Measurements from ENCODE around the gene ATP6V0A1. TPM values are rescaled to one million over a fixed set of nuclear protein-coding genes. Genes with fewer than 3 reads are reported as not detected.
"Not testable (repeated sequence)": the region's sequence is repeated elsewhere in the genome, so short reads cannot be mapped to it uniquely, and the experiment has no call there.

The ATP6V0A1 gene
- total and polyA plus RNA-seq, 2 donors, result 15.4 to 47.7 TPM

DNA sequence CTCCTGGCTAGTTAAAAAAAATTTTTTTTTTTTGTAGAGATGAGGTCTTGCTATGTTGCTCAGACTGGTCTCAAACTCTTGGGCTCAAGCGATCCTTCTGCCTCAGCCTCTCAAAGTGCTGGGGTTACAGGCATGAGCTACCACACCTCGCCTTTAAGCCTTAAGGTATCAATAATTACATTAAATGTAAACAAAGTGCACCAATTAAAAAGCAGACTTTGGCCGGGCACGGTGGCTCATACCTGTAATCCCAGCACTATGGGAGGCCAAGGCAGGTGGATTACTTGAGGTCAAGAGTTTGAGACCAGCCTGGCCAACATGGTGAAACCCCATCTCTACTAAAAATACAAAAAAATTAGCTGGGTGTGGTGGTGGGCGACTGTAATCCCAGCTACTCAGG, 7.4 kb upstream of the ATP6V0A1 start:
- not testable (repeated sequence) for H3K9me3 ChIP-seq (ENCODE audit: control insufficient read depth in 2 of 2, insufficient read depth in 1 of 2, low read length in 1 of 2)

DNA sequence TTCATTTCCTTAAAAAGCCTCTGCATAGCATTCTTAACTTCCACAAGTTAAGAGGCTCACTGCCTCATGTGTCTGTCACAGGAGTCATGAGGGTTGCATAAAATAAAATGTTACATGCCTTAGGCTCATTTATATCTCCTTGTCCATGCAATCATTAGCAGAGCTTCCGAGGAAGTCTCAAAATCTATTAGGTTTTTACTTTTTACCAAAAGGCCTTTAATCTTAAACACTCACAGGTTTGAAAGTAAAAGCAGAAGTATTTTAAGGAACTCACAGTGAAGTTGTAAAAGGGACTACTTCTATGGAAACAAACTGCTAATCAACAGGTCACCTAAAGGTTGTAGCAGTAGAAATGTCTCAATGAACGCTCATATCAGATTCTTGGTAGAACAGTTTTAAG, 5.2 kb upstream of the ATP6V0A1 start:
- Histone ChIP-seq H3K4me1 (ENCODE audit: control insufficient read depth in 2 of 2, insufficient read depth in 2 of 2, low read length in 2 of 2) (peaks cover 20 to 26% of the 10 kb centered on the region in 2 donors), H3K27ac (ENCODE audit: low read depth in 1 of 2, low read length in 1 of 2) (no peak overlapping the region), H3K9me3 (ENCODE audit: control insufficient read depth in 2 of 2, insufficient read depth in 1 of 2, low read length in 1 of 2) (no peaks in the 10 kb centered on the region), H3K36me3 (ENCODE audit: control insufficient read depth in 2 of 2, insufficient read depth in 2 of 2, low read length in 1 of 2) (no peaks in the 10 kb centered on the region), H3K4me3 (ENCODE audit: low read length in 2 of 2) (no peak overlapping the region), H3K27me3 (ENCODE audit: control insufficient read depth in 2 of 2, insufficient read depth in 1 of 2, low read length in 1 of 2) (no peaks in the 10 kb centered on the region)
- 41% methylated on average over 2 of the region's 2 CpGs for WGBS
- no peak for DNase-seq (ENCODE audit: low read depth in 6 of 9, low spot score in 9 of 9)

More for the DNA sequence above, 7.4 kb upstream of the ATP6V0A1 start:
- not testable (repeated sequence) for H3K4me3 ChIP-seq (ENCODE audit: low read length in 2 of 2); H3K27me3 ChIP-seq (ENCODE audit: control insufficient read depth in 2 of 2, insufficient read depth in 1 of 2, low read length in 1 of 2); DNase-seq (ENCODE audit: low read depth in 6 of 9, low spot score in 9 of 9); H3K27ac ChIP-seq (ENCODE audit: low read depth in 1 of 2, low read length in 1 of 2); H3K36me3 ChIP-seq (ENCODE audit: control insufficient read depth in 2 of 2, insufficient read depth in 2 of 2, low read length in 1 of 2); H3K4me1 ChIP-seq (ENCODE audit: control insufficient read depth in 2 of 2, insufficient read depth in 2 of 2, low read length in 2 of 2)
- WGBS, result 97% methylated on average over 5 of the region's 5 CpGs

DNA sequence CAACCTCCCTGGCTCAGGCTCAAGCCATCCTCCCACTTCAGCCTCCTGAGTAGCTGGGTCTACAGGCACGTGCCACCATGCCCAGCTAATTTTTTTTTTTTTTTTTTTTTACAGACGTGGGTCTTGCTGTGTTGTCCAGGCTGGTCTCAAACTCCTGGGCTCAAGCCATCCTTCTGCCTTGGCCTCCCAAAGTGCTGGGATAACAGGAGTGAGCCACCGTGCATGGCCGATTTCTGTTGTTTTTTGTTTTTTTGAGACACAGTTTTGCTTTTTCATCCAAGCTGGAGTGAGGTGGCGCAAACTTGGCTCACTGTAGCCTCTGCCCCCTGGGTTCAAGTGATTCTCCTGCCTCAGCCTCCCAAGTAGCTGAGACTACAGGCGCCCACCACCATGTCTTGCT, 3.7 kb upstream of the ATP6V0A1 start:
- not testable (repeated sequence) for H3K4me3 ChIP-seq (ENCODE audit: low read length in 2 of 2); DNase-seq (ENCODE audit: low read depth in 6 of 9, low spot score in 9 of 9); H3K36me3 ChIP-seq (ENCODE audit: control insufficient read depth in 2 of 2, insufficient read depth in 2 of 2, low read length in 1 of 2); H3K9me3 ChIP-seq (ENCODE audit: control insufficient read depth in 2 of 2, insufficient read depth in 1 of 2, low read length in 1 of 2); H3K27ac ChIP-seq (ENCODE audit: low read depth in 1 of 2, low read length in 1 of 2); H3K27me3 ChIP-seq (ENCODE audit: control insufficient read depth in 2 of 2, insufficient read depth in 1 of 2, low read length in 1 of 2)
- peaks cover 29 to 40% of the 10 kb centered on the region in 2 donors for H3K4me1 ChIP-seq (ENCODE audit: control insufficient read depth in 2 of 2, insufficient read depth in 2 of 2, low read length in 2 of 2)
- WGBS, result 99% methylated on average over 6 of the region's 6 CpGs

DNA sequence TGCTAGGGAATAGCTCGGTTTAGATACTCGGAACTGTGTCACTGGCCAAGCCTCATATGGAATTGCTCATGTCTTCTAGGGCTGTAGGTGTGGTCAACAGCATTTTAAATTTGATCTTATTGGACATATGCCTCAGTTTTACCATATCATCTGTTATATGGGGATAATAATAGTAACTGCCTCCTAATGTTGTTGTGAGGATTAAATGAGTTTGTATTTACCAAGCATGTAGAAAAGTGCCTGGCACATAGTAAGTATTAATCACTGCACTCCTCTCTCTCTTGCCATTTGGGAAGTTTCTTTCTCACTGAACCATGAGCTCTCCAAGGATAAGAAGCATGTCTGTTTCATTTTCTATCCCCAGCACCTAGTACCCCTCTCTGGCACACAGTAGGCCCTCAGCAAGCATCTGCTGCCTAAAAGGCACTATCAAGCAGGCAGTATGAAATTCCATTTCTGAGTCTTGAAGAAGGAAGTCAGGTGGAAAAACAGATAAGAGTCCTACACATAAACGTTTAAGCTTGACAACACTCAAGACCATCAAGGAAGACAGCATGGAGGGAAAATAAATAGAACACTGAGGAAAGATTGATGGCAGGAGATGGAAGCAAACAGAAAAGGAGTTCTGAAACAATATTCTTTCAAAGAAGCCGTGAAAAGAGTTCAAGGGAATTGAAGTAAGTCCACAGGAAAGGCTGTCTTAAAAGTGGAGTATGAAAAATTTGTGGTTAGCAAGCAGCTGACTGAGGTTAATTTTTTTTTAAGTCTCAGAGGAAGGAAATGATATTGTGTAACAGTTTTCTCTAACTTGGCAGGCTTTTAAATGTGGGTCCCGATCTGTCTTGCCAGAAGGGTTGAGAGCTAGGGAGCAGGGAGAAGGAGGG, 2.2 kb upstream of the ATP6V0A1 start:
- Histone ChIP-seq H3K27me3 (ENCODE audit: control insufficient read depth in 2 of 2, insufficient read depth in 1 of 2, low read length in 1 of 2) (no peaks in the 10 kb centered on the region), H3K36me3 (ENCODE audit: control insufficient read depth in 2 of 2, insufficient read depth in 2 of 2, low read length in 1 of 2) (peaks cover 0 to 6% of the 10 kb centered on the region in 2 donors), H3K9me3 (ENCODE audit: control insufficient read depth in 2 of 2, insufficient read depth in 1 of 2, low read length in 1 of 2) (no peaks in the 10 kb centered on the region), H3K4me1 (ENCODE audit: control insufficient read depth in 2 of 2, insufficient read depth in 2 of 2, low read length in 2 of 2) (peaks cover 34 to 48% of the 10 kb centered on the region in 2 donors), H3K27ac (ENCODE audit: low read depth in 1 of 2, low read length in 1 of 2) (peak overlapping the region; percentile 79 to 88), H3K4me3 (ENCODE audit: low read length in 2 of 2) (peak overlapping the region in 1 of 2 donors; percentile 17)
- peak in 6 of 9 donors; percentile 65 to 87 (median 68) for DNase-seq (ENCODE audit: low read depth in 6 of 9, low spot score in 9 of 9)
- 39% methylated on average over 5 of the region's 5 CpGs for WGBS

DNA sequence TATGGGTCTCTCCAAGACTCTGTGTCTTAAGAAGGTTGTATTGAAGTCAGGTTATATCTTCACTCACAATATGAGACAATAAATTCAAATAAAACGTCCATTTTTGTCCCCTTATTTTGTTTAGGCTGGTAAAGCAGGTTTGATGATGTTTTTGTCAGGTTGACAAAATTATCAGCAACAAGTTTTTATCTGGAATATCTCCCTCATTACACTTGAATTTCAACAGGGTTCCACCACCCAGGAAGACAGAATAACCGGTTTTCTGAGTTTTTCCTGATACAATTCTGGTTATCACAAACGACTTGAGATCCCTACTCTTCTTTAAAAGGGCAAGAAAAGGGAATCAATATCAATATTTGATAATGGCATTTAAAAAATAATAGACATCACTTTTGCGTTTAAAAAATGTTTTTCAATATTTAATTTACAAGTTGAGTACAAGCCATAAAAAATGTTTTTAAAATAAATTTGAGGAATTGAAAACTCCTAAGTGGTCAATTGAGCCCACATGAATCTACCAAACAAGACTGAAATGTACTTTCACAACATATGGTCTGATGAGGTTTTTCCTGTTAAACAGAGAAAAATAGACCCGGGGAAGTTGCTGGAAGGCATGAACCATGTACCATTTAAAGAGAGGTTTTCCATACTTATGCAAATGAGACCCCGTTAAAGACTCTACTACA, 1.4 kb upstream of the ATP6V0A1 start:
- WGBS, result 14% methylated on average over 6 of the region's 6 CpGs
- H3K36me3 ChIP-seq (ENCODE audit: control insufficient read depth in 2 of 2, insufficient read depth in 2 of 2, low read length in 1 of 2), result peaks cover 0 to 12% of the 10 kb centered on the region in 2 donors
- H3K27ac ChIP-seq (ENCODE audit: low read depth in 1 of 2, low read length in 1 of 2), result peak overlapping the region; percentile 79 to 88
- peak in 1 of 9 donors; percentile 29 for DNase-seq (ENCODE audit: low read depth in 6 of 9, low spot score in 9 of 9)
- H3K4me1 ChIP-seq (ENCODE audit: control insufficient read depth in 2 of 2, insufficient read depth in 2 of 2, low read length in 2 of 2), result peaks cover 34 to 48% of the 10 kb centered on the region in 2 donors
- H3K27me3 ChIP-seq (ENCODE audit: control insufficient read depth in 2 of 2, insufficient read depth in 1 of 2, low read length in 1 of 2), result no peaks in the 10 kb centered on the region
- H3K9me3 ChIP-seq (ENCODE audit: control insufficient read depth in 2 of 2, insufficient read depth in 1 of 2, low read length in 1 of 2), result no peaks in the 10 kb centered on the region
- no peak overlapping the region for H3K4me3 ChIP-seq (ENCODE audit: low read length in 2 of 2)

DNA sequence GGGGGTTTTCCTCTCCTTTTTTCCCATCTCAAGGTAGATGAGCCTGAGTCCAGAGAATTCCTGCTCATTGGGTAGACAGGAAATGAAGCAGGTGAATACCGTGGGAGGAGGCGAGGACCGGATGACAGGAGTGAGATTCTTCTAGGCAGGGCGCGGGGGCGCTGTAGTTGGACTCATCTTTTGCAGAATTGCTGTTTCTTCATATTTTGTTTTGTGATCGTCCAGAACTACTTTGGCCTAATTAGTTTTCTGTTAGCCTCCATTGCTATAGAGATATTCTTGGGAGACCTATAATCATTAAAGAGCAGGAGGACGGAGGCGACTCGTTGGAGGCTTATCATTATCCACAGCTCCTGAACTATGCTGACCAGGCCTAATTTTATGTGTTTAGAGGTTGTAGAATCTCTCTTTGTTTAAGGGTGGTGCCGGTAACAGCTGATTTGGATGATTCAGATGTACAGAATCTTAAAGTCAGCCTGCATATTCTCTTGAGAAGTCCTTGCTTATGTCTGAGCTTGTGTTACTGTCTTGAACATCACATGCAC, 650 bp downstream of the ATP6V0A1 start:
- Histone ChIP-seq H3K36me3 (ENCODE audit: control insufficient read depth in 2 of 2, insufficient read depth in 2 of 2, low read length in 1 of 2) (peaks cover 0 to 24% of the 10 kb centered on the region in 2 donors), H3K4me1 (ENCODE audit: control insufficient read depth in 2 of 2, insufficient read depth in 2 of 2, low read length in 2 of 2) (peaks cover 34 to 48% of the 10 kb centered on the region in 2 donors), H3K27me3 (ENCODE audit: control insufficient read depth in 2 of 2, insufficient read depth in 1 of 2, low read length in 1 of 2) (no peaks in the 10 kb centered on the region), H3K4me3 (ENCODE audit: low read length in 2 of 2) (peak overlapping the region; percentile 75 to 77), H3K27ac (ENCODE audit: low read depth in 1 of 2, low read length in 1 of 2) (peak overlapping the region; percentile 94 to 95), H3K9me3 (ENCODE audit: control insufficient read depth in 2 of 2, insufficient read depth in 1 of 2, low read length in 1 of 2) (no peaks in the 10 kb centered on the region)
- peak in 4 of 9 donors; percentile 30 to 72 (median 44) for DNase-seq (ENCODE audit: low read depth in 6 of 9, low spot score in 9 of 9)
- WGBS, result 18% methylated on average over 11 of the region's 11 CpGs

DNA sequence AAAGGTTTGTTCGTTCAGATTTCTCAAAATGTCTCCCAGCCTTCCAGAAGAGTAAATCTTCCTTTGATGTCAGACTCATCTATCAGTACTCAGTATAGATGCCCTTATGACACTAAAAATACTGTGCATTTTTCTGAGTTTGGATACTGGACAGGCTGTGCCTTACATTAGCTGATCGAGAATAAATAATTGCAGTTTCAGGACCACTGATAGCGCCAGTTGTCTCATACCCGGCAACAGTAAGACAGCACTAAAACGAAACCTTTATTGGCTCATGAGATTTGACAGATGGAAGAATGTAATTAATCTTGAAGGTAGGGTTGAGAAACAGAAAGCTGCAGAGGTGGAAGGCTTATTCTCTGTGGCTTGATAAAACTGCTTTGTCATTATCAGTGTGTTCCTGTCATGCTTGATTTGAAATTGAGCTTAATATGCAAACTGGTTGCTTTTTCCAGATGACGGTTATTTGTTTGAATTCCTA, 1.2 kb downstream of the ATP6V0A1 start:
- peaks cover 0 to 27% of the 10 kb centered on the region in 2 donors for H3K36me3 ChIP-seq (ENCODE audit: control insufficient read depth in 2 of 2, insufficient read depth in 2 of 2, low read length in 1 of 2)
- DNase-seq (ENCODE audit: low read depth in 6 of 9, low spot score in 9 of 9), result peak in 3 of 9 donors; percentile 25 to 70 (median 44)
- no peaks in the 10 kb centered on the region for H3K27me3 ChIP-seq (ENCODE audit: control insufficient read depth in 2 of 2, insufficient read depth in 1 of 2, low read length in 1 of 2)
- WGBS, result 9% methylated on average over 6 of the region's 6 CpGs
- peaks cover 34 to 48% of the 10 kb centered on the region in 2 donors for H3K4me1 ChIP-seq (ENCODE audit: control insufficient read depth in 2 of 2, insufficient read depth in 2 of 2, low read length in 2 of 2)
- H3K4me3 ChIP-seq (ENCODE audit: low read length in 2 of 2), result peak overlapping the region; percentile 75 to 77
- H3K27ac ChIP-seq (ENCODE audit: low read depth in 1 of 2, low read length in 1 of 2), result peak overlapping the region; percentile 60 to 95
- no peaks in the 10 kb centered on the region for H3K9me3 ChIP-seq (ENCODE audit: control insufficient read depth in 2 of 2, insufficient read depth in 1 of 2, low read length in 1 of 2)

DNA sequence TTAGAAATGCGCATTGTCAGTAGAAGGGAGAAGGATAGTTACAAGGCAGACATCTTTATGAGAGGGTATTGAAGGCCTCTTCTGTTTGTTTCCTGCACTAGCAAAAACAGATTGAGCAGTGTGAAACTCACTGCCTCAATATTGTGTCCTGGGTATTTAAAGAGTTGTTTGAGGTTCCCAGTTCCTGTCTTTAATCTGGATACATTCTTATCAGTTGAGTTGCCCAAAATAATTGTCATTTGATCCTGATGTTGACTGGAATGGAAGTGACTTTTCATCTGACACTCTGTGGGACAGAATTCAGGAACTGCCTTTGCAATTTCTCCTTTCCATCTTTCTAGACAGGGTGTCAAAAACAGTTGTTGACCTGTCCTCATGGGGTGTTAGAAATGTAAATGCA, 1.7 kb downstream of the ATP6V0A1 start:
- Histone ChIP-seq H3K27ac (ENCODE audit: low read depth in 1 of 2, low read length in 1 of 2) (peak overlapping the region; percentile 27 to 95), H3K4me3 (ENCODE audit: low read length in 2 of 2) (peak overlapping the region; percentile 11 to 75)
- WGBS, result 76% methylated on average over 1 of the region's 1 CpG

More for the DNA sequence above, 1.7 kb downstream of the ATP6V0A1 start:
- Histone ChIP-seq H3K9me3 (ENCODE audit: control insufficient read depth in 2 of 2, insufficient read depth in 1 of 2, low read length in 1 of 2) (no peaks in the 10 kb centered on the region), H3K36me3 (ENCODE audit: control insufficient read depth in 2 of 2, insufficient read depth in 2 of 2, low read length in 1 of 2) (peaks cover 0 to 27% of the 10 kb centered on the region in 2 donors), H3K4me1 (ENCODE audit: control insufficient read depth in 2 of 2, insufficient read depth in 2 of 2, low read length in 2 of 2) (peaks cover 34 to 48% of the 10 kb centered on the region in 2 donors), H3K27me3 (ENCODE audit: control insufficient read depth in 2 of 2, insufficient read depth in 1 of 2, low read length in 1 of 2) (no peaks in the 10 kb centered on the region)
- DNase-seq (ENCODE audit: low read depth in 6 of 9, low spot score in 9 of 9), result no peak
